Measurements from ENCODE around the gene C19orf67. TPM values are rescaled to one million over a fixed set of nuclear protein-coding genes. Genes with fewer than 3 reads are reported as not detected.
A peak's percentile ranks its signal among the peaks of the same experiment; 100 is the strongest.

The C19orf67 gene
- total and polyA plus RNA-seq, 2 of the 13 experiments (the other 11 are each of a cell fraction or from before 2014, with no cell fraction given): 0.11 to 0.32 TPM

- TF ChIP-seq ZNF281 (CRISPR knock-in tag; IDR thresholded peaks at IDR 0.05; ENCODE audit: borderline replicate concordance) (no peak), ZNF629 (CRISPR knock-in tag; conservative IDR thresholded peaks at IDR 0.05) (peak; percentile 94), ZBTB33 (CRISPR knock-in tag; IDR thresholded peaks at IDR 0.05) (peak; percentile 97), ZNF556 (CRISPR knock-in tag; IDR thresholded peaks at IDR 0.05; ENCODE audit: borderline replicate concordance) (0 out of 2 replicates have a peak, but pooled peaks have one; percentile 21), PATZ1 (CRISPR knock-in tag; IDR thresholded peaks at IDR 0.05) (peak; percentile 46; the same call in 1 of the 2 replicates), ZMYM3 (CRISPR knock-in tag; IDR thresholded peaks at IDR 0.05) (peak; percentile 86; the same call in 1 of the 2 replicates)
- TF ChIP-seq, protein P1, sequence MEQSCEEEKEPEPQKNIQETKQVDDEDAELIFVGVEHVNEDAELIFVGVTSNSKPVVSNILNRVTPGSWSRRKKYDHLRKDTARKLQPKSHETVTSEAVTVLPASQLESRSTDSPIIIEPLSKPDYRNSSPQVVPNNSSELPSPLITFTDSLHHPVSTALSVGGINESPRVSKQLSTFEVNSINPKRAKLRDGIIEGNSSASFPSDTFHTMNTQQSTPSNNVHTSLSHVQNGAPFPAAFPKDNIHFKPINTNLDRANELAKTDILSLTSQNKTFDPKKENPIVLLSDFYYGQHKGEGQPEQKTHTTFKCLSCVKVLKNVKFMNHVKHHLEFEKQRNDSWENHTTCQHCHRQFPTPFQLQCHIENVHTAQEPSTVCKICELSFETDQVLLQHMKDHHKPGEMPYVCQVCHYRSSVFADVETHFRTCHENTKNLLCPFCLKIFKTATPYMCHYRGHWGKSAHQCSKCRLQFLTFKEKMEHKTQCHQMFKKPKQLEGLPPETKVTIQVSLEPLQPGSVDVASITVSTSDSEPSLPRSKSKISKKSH (CRISPR knock-in tag; IDR thresholded peaks at IDR 0.05; ENCODE audit: borderline replicate concordance): 0 out of 2 replicates have a peak, but pooled peaks have one; percentile 26
- TF ChIP-seq, protein P2, sequence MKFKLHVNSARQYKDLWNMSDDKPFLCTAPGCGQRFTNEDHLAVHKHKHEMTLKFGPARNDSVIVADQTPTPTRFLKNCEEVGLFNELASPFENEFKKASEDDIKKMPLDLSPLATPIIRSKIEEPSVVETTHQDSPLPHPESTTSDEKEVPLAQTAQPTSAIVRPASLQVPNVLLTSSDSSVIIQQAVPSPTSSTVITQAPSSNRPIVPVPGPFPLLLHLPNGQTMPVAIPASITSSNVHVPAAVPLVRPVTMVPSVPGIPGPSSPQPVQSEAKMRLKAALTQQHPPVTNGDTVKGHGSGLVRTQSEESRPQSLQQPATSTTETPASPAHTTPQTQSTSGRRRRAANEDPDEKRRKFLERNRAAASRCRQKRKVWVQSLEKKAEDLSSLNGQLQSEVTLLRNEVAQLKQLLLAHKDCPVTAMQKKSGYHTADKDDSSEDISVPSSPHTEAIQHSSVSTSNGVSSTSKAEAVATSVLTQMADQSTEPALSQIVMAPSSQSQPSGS (CRISPR knock-in tag; IDR thresholded peaks at IDR 0.05): no peak
These were observed 26.5 kb downstream of the C19orf67 start (continued) for GRCh38 chr19:14059093-14059480.
